ENCODE results near the gene EFCAB8.
A peak's percentile ranks its signal among the peaks of the same experiment; 100 is the strongest.
"Not testable (repeated sequence)": the region's sequence is repeated elsewhere in the genome, so short reads cannot be mapped to it uniquely, and the experiment has no call there.

Gene EFCAB8

DNA sequence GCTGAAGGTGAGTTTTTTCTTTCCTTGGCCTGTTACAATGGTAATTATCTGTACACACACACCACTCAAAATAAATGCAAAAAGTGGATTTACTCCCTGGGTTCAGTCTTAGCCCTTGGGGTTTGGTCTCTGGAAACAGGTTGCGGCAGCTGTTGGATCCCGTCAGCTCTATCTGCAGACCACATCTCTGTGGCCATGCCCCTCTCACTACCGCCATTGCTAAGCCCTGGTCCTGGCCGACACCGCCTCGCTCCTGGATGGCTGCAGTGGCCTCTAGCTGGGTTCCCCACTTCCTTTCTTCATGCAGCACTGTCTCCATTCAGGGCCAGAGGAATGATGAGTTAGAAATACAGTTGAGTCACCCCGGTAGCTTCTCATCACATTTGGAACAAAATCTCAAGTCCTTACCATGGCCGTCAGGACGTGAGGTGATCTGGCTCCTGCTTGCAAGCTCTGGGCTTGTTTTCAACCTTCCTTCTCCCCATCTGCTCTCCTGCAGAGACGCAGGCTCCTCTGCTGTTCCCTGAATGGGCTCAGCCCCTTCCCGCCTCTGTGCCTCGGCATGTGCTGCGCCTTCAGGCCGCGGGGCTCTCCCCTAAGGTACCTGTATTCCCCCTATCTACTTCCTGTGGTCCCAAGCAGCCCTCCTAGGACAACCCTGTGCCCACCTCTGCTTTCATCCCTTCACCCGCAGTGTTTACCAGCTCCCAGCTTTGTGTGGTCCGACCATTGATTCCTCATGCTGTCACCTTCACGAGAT, 38.0 kb downstream of the EFCAB8 start:
- TF ChIP-seq JUND (IDR thresholded peaks at IDR 0.05; ENCODE audit: low read depth), result no peak
- in situ Hi-C loops (cut with HindIII; ENCODE audit: low pct_unique_long_range_greater_than_20kb, low sequenced_read_pairs), result no loop called here
- no peak for DNase-seq (ENCODE audit: low read depth in 1 of 2, low spot score in 1 of 2)

DNA sequence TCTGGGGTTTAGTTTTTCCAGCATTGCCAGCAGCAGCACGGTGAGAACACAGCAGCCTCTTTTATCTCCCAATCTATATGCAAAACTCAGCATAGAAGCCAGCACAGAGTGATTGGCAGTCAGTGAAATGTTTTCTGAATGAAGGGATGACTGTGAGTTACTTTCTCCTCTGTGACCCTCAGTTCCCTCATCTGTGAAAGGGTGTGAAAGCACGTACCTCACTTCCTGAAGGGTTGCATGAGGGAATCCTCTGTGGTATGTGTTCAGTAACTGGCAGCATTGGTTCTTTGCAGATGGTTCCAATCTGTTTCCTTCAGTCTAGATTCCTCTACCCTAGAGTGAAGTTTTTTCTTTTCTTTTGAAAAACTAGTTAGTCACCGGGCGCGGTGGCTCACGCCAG, 40.0 kb downstream of the EFCAB8 start:
- no peak for TF ChIP-seq JUND (IDR thresholded peaks at IDR 0.05; ENCODE audit: low read depth)
- in situ Hi-C loops (cut with HindIII; ENCODE audit: low pct_unique_long_range_greater_than_20kb, low sequenced_read_pairs), result no loop called here
- peak in 1 of 2 experiments; percentile 48 for DNase-seq (ENCODE audit: low read depth in 1 of 2, low spot score in 1 of 2)

- DNase-seq (ENCODE audit: low read depth in 1 of 2, low spot score in 1 of 2), result peak; percentile 78 to 83
- TF ChIP-seq JUND (IDR thresholded peaks at IDR 0.05; ENCODE audit: low read depth), result no peak
- in situ Hi-C loops (cut with HindIII; ENCODE audit: low pct_unique_long_range_greater_than_20kb, low sequenced_read_pairs), result no loop called here
These were observed 44.0 kb downstream of the EFCAB8 start for GRCh38 chr20:32902456-32903420.

- in situ Hi-C loops (cut with HindIII; ENCODE audit: low pct_unique_long_range_greater_than_20kb, low sequenced_read_pairs), result no loop called here
- DNase-seq (ENCODE audit: low read depth in 1 of 2, low spot score in 1 of 2), result no peak
- TF ChIP-seq JUND (IDR thresholded peaks at IDR 0.05; ENCODE audit: low read depth), result no peak
These were observed 45.0 kb downstream of the EFCAB8 start for GRCh38 chr20:32903666-32904175.

DNA sequence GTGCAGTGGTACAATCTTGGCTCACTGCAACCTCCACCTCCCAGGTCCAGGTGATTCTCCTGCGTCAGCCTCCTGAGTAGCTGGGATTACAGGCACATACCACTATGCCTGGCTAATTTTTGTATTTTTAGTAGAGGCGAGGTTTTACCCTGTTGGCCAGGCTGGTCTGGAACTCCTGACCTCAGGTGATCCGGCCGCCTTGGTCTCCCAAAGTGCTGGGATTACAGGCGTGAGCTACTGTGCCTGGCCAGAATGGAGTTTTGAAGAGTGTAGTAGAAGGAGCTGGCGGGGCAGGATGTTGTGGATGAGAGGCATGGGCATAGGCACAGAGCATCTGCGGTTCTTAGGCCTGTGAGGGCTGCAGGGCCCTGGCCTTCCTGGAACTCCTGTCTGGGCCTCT, 46.0 kb downstream of the EFCAB8 start:
- DNase-seq (ENCODE audit: low read depth in 1 of 2, low spot score in 1 of 2); in situ Hi-C loops (cut with HindIII; ENCODE audit: low pct_unique_long_range_greater_than_20kb, low sequenced_read_pairs): not testable (repeated sequence)

GRCh38 chr20:32906200-32906599, 47.5 kb downstream of the EFCAB8 start:
- TF ChIP-seq JUND (IDR thresholded peaks at IDR 0.05; ENCODE audit: low read depth), result no peak
- no peak for DNase-seq (ENCODE audit: low read depth in 1 of 2, low spot score in 1 of 2)
- in situ Hi-C loops (cut with HindIII; ENCODE audit: low pct_unique_long_range_greater_than_20kb, low sequenced_read_pairs), result no loop called here

- in situ Hi-C loops (cut with HindIII; ENCODE audit: low pct_unique_long_range_greater_than_20kb, low sequenced_read_pairs), result no loop called here
- TF ChIP-seq JUND (IDR thresholded peaks at IDR 0.05; ENCODE audit: low read depth), result no peak
- no peak for DNase-seq (ENCODE audit: low read depth in 1 of 2, low spot score in 1 of 2)
These were observed 48.3 kb downstream of the EFCAB8 start for GRCh38 chr20:32906871-32907495.

DNA sequence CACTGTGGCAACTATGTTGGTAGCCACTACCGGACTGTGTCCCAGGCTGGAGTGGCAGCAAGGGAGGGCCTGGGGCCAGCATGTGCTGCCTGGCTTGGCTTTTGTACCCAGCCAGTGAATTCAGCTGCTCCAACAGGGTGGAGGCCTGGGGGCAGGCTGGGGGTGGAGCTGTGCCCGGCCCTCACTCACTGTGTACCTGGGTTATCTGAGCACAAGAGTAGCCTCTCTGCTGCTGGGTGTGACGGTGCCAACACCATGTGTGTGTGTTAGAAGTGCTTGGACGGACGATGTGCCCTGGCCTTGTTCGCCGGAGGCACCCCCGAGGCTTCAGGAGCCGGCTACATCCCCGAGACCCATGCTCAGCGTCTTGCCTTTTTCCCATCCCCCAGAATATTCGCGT, 49.2 kb downstream of the EFCAB8 start:
- in situ Hi-C loops (cut with HindIII; ENCODE audit: low pct_unique_long_range_greater_than_20kb, low sequenced_read_pairs), result no loop called here
- TF ChIP-seq JUND (IDR thresholded peaks at IDR 0.05; ENCODE audit: low read depth), result no peak
- no peak for DNase-seq (ENCODE audit: low read depth in 1 of 2, low spot score in 1 of 2)

GRCh38 chr20:32908334-32909292, 49.9 kb downstream of the EFCAB8 start:
- no peak for TF ChIP-seq JUND (IDR thresholded peaks at IDR 0.05; ENCODE audit: low read depth)
- in situ Hi-C loops (cut with HindIII; ENCODE audit: low pct_unique_long_range_greater_than_20kb, low sequenced_read_pairs), result no loop called here
- DNase-seq (ENCODE audit: low read depth in 1 of 2, low spot score in 1 of 2), result no peak

- no peak for TF ChIP-seq JUND (IDR thresholded peaks at IDR 0.05; ENCODE audit: low read depth)
- in situ Hi-C loops (cut with HindIII; ENCODE audit: low pct_unique_long_range_greater_than_20kb, low sequenced_read_pairs), result no loop called here
- no peak for DNase-seq (ENCODE audit: low read depth in 1 of 2, low spot score in 1 of 2)
These were observed 50.7 kb downstream of the EFCAB8 start for GRCh38 chr20:32909451-32909850.

DNA sequence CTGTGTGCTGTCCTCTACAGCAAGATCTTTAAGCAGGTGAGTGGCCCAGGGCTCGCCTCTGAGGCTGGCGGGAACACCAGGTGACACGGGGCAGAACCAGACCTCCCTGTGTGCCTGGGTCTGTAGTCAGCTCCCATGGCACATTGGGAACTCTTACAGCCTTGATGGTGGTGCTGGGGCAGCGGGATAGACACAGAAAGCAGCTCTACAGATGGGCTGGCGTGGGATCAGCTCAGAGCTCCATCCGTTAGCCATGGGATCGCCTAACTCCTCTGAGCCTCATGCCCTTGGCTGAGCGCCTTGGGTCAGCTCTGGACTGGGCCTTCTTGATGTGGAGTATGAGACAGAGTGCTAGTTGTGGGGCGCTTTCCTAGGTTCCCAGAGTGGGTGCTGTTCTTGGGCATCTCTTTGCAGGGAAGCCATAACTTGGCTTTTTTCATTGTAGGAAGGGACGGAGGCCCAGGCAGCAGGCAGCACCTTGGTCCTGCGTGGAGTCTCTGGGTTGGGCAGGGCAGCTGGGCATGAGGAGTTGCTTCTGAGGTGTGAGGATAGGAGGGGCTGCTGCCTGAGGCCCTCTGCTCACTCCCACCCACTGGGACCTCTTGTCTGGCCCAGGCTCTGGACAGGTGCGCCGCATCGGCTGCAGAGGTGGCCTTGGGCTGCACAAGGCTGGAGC, 51.3 kb downstream of the EFCAB8 start:
- TF ChIP-seq JUND (IDR thresholded peaks at IDR 0.05; ENCODE audit: low read depth), result no peak
- DNase-seq (ENCODE audit: low read depth in 1 of 2, low spot score in 1 of 2), result no peak
- in situ Hi-C loops (cut with HindIII; ENCODE audit: low pct_unique_long_range_greater_than_20kb, low sequenced_read_pairs), result no loop called here
